ENCODE measurements around the gene WWOX.

The WWOX gene

GRCh38 chr16:78487471-78487870, 388.0 kb downstream of the WWOX start:
- no peak for DNase-seq (ENCODE audit: extremely low read depth in 1 of 2, low read depth in 1 of 2)

DNA sequence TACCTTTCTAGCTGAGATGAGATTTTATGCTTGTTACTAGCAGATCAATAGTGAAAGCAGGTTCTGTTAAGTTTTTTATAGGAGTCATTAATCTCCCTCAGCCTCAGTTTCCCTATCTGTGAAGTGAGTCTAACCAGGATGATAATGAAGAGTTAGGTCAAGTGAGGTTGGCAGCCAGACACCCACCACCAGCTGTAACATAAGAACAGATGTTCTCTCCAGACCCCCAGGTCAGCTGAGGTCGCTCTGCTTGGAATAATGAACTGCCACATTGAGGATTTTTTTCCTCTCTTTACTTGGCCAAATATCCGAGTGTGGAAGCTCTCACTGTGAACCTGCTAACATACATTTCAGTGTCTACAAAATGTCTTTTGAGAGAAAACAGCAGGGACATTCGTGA, 389.6 kb downstream of the WWOX start:
- DNase-seq (ENCODE audit: extremely low read depth in 1 of 2, low read depth in 1 of 2), result no peak

- DNase-seq (ENCODE audit: extremely low read depth in 1 of 2, low read depth in 1 of 2), result no peak
Observed at GRCh38 chr16:78489631-78490030, 390.2 kb downstream of the WWOX start.

- no peak for DNase-seq (ENCODE audit: extremely low read depth in 1 of 2, low read depth in 1 of 2)
Observed at GRCh38 chr16:78490431-78490830, 391.0 kb downstream of the WWOX start.

DNA sequence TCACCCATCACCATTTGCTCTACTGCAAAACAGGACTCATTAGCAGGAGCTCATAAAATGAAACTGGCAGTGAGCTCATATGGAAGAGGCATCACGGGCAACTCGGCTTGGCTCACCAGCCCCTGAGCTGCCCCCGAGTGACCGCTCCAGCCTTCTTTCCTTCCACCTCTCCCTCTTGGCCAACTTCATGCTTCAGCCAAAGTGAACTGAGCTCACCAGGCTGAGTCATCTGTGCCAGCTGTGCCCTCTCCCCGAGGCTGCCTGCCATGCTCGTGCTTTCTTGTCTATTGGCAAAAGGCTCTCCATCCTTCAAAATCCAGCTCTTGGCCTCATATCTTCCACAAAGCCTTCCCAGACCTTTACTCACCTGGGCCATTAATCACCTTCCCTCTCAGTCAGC, 391.4 kb downstream of the WWOX start:
- DNase-seq (ENCODE audit: extremely low read depth in 1 of 2, low read depth in 1 of 2), result no peak

- no peak for DNase-seq (ENCODE audit: extremely low read depth in 1 of 2, low read depth in 1 of 2)
Observed at GRCh38 chr16:78493573-78493972, 394.1 kb downstream of the WWOX start.

DNA sequence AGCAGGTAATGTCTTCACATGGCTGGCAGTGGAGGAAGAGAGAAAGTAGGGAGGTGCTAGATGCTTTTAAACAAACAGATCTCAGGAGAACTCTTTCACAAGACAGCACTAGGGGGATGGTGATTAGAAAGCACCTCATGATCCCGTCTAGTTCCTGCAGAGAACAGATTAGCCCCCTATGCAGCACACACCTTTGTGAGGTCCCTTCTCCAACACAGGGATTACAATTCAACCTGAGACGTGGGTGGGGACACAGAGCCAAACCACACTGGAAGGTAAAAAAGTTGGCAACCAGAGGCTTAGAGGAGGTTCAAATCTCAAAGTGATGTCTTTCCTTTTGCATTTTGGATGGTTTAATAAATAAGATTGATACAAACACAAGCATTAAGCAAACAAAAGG, 394.7 kb downstream of the WWOX start:
- DNase-seq (ENCODE audit: extremely low read depth in 1 of 2, low read depth in 1 of 2), result no peak

GRCh38 chr16:78494674-78495073, 395.2 kb downstream of the WWOX start:
- DNase-seq (ENCODE audit: extremely low read depth in 1 of 2, low read depth in 1 of 2), result no peak

DNA sequence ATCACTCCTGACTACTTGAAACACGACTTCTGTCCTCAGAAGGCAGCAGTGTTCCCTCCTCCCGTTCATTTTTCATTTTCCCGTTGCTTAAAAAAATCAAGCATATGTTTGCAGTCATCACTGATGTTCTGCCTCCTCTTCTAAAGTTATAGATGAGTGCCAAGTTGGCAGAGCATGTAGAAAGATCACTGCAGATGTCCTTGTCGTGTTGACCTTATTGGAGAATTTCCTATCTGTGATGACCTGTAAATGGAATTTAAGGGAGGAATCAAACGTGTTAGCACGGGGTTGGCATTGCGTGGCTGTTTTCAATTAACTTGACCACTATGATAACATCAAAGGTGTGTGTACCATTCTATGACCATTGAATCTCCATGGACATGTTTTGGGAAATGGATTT, 396.7 kb downstream of the WWOX start:
- no peak for DNase-seq (ENCODE audit: extremely low read depth in 1 of 2, low read depth in 1 of 2)

- DNase-seq (ENCODE audit: extremely low read depth in 1 of 2, low read depth in 1 of 2), result no peak
Observed at GRCh38 chr16:78499399-78499798, 399.9 kb downstream of the WWOX start.

- DNase-seq (ENCODE audit: extremely low read depth in 1 of 2, low read depth in 1 of 2), result no peak
Observed at GRCh38 chr16:78500659-78501270, 401.3 kb downstream of the WWOX start.

DNA sequence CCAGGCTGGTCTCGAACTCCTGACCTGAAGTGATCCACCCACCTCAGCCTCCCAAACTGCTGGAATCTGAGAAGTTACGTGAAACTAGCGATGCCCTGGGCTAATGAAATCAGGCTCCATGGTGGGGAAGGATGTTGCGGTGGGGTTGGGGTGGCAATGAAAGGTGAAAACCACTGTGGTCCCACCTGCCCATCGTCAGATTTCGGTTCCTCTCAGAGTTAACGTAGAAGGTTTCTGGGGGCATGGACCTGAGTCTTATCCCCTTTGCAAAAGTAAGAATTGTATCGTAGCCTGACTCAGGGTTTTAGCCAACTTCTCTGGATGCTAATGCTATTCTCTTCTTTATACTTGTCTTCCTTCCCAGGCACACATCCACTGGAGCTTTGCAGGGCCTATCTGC, 402.3 kb downstream of the WWOX start:
- no peak for DNase-seq (ENCODE audit: extremely low read depth in 1 of 2, low read depth in 1 of 2)

- no peak for DNase-seq (ENCODE audit: extremely low read depth in 1 of 2, low read depth in 1 of 2)
Observed at GRCh38 chr16:78502812-78503350, 403.4 kb downstream of the WWOX start.

DNA sequence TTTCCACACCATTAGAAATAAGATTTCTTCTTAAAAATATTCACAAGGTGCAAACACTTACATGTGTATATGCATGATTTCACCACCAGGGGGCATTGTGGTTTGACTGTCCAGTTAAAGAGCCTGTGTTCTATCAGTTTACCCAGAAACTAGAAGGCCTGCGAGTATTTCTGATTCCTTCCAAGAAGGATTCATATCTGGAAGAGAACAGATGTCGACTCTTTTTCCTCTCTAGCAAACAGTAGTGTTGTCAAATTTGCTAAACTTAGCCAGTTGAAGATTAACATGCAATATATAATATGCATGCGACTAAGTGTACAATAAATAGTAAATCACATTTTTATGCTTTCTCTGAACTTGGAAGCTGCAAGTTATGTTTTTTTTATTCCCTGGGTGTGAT, 404.1 kb downstream of the WWOX start:
- DNase-seq (ENCODE audit: extremely low read depth in 1 of 2, low read depth in 1 of 2), result peak in 1 of 2 donors; percentile 25

- no peak for DNase-seq (ENCODE audit: extremely low read depth in 1 of 2, low read depth in 1 of 2)
Observed at GRCh38 chr16:78504401-78504851, 405.0 kb downstream of the WWOX start.

GRCh38 chr16:78505036-78505435, 405.6 kb downstream of the WWOX start:
- no peak for DNase-seq (ENCODE audit: extremely low read depth in 1 of 2, low read depth in 1 of 2)

GRCh38 chr16:78505544-78506366, 406.3 kb downstream of the WWOX start:
- DNase-seq (ENCODE audit: extremely low read depth in 1 of 2, low read depth in 1 of 2), result no peak

DNA sequence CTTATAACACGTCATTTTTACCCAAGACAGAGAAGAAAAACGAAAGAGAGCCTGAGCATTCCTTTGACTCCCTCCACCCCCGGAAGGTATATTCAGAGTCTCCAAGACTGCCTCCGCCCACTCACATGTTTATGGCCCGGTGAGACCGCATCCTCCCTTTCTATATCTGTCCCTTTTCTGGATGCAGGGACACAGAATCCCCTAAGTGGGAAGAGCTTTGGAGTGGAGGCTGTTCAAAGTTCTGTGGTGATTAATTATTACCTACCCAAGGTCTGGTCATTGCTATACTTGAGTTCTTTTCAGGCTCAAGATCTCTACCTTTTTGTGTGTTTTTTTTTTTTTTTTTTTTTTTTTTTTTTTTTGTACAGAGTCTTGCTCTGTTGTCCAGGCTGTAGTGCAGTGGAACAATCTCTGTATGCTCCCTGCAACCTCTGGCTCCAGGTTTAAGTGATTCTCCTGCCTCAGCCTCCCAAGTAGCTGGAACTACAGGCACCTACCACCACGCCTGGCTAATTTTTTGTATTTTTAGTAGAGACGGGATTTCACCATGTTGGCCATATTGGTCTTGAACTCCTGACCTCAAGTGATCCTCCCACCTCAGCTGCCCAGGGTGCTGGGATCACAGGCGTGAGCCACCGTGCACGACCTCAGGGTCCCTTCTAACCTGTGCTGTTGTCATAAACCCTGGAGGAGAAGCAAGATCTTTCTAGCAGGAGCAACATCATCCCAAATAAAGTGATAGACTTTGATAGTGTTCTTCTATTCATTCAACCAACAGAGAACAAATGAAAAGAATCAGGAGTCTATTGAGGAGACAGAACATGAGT, 407.1 kb downstream of the WWOX start:
- no peak for DNase-seq (ENCODE audit: extremely low read depth in 1 of 2, low read depth in 1 of 2)

DNA sequence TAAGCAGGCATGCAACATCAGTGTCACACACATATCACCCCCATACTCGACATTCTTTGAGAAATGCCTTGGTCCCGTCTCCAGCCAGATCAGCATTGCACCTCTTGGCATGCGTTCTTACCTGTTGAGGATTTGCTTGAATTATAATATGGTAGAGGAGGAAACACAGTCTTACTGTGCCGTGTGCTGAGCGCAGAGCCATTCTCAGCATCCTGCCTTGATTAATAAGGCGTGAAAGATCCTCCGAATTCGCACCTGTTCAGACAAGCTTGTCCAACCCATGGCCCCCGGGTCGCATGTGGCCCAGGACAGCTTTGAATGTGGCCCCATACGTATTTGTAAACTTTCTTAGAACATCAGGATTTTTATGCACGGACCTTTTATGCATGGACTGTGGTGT, 408.1 kb downstream of the WWOX start:
- DNase-seq (ENCODE audit: extremely low read depth in 1 of 2, low read depth in 1 of 2), result no peak

DNA sequence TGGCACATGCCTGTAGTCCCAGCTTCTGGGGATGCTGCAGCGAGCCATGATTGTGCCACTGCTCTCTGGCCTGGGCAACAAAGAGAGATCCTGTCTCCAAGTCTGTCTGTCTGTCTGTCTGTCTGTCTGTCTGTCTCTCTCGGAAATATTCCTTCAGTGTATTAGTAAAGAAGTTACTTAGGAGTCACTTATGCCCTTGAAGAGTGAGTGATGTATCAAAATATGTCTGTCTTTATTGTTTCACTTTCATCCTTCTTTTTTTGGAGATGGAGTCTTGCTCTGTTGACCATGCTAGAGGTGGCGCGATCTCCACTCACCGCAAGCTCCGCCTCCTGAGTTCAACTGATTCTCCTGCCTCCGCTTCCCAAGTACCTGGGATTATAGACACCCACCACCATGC, 410.5 kb downstream of the WWOX start:
- DNase-seq (ENCODE audit: extremely low read depth in 1 of 2, low read depth in 1 of 2), result no peak

DNA sequence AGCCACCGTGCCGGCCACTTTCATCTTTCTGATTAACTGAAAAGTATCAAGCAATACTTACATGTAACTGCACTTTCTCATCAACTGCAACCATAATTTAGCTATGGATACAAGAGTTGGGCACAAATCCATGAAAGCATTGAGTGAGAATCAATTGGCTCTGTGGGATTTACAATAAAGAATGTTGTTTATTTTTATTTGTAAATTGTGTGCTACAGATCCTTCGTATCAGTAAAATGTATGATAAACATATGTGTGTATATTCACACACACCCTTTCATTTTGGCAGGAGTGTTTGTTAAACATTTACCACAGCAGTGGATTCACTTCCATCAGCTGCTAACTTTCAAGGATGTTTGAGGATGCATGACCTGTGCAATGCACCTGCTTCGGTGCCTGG, 411.0 kb downstream of the WWOX start:
- no peak for DNase-seq (ENCODE audit: extremely low read depth in 1 of 2, low read depth in 1 of 2)

Data from stimulated activated CD8-positive, alpha-beta memory T cell treated with anti-CD3 and anti-CD28 coated beads, Interleukin-7, amount 100 ng/mL, for 48 hours (primary cell).